ENCODE results near the gene PF4V1.

DNA sequence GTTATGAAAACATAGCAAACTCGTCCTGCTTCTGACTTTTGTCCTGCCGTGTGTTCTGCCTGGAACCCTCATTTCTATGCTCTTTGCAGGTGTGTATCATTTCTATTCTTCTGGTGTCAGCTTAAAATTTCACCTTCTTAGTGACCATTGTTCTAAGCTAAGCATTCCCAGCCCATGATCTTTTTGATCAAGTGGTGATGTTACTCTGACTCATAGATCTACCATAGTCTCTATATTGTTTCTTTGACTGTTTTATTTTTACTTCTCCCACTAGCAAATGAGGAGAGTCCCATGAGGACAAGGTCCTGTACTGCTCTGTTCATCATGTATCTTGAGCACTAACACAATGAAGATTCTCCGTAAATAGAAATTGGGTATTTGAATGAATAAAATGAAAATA, 30.7 kb upstream of the PF4V1 start:
- TF ChIP-seq FOXP2 (optimal IDR thresholded peaks at IDR 0.05; ENCODE audit: borderline replicate concordance, extremely low read depth, extremely low read length, insufficient read depth) (no peak), TAF1 (IDR thresholded peaks at IDR 0.05; ENCODE audit: borderline replicate concordance, insufficient read depth, low read length) (no peak), POLR2AphosphoS5 (IDR thresholded peaks at IDR 0.05; ENCODE audit: low read depth, low read length) (no peak), SIN3A (IDR thresholded peaks at IDR 0.05; ENCODE audit: borderline replicate concordance, insufficient read depth, low read length) (no peak)
- TF ChIP-seq, protein P1, sequence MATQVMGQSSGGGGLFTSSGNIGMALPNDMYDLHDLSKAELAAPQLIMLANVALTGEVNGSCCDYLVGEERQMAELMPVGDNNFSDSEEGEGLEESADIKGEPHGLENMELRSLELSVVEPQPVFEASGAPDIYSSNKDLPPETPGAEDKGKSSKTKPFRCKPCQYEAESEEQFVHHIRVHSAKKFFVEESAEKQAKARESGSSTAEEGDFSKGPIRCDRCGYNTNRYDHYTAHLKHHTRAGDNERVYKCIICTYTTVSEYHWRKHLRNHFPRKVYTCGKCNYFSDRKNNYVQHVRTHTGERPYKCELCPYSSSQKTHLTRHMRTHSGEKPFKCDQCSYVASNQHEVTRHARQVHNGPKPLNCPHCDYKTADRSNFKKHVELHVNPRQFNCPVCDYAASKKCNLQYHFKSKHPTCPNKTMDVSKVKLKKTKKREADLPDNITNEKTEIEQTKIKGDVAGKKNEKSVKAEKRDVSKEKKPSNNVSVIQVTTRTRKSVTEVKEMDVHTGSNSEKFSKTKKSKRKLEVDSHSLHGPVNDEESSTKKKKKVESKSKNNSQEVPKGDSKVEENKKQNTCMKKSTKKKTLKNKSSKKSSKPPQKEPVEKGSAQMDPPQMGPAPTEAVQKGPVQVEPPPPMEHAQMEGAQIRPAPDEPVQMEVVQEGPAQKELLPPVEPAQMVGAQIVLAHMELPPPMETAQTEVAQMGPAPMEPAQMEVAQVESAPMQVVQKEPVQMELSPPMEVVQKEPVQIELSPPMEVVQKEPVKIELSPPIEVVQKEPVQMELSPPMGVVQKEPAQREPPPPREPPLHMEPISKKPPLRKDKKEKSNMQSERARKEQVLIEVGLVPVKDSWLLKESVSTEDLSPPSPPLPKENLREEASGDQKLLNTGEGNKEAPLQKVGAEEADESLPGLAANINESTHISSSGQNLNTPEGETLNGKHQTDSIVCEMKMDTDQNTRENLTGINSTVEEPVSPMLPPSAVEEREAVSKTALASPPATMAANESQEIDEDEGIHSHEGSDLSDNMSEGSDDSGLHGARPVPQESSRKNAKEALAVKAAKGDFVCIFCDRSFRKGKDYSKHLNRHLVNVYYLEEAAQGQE (IDR thresholded peaks at IDR 0.05; ENCODE audit: insufficient read depth in 1 of 2, low read depth in 2 of 2, low read length in 2 of 2): no peak

Data from PFSK-1 (cell line).